HG03439 (cell line): Measurements from ENCODE around the gene ATP11A.
"Not testable (repeated sequence)": the region's sequence is repeated elsewhere in the genome, so short reads cannot be mapped to it uniquely, and the experiment has no call there.

Experiments
- ATAC-seq: cut with Tn5 transposase; IDR thresholded peaks from one replicate; pipeline ENCODE4 v1.9.1; 2021; ENCODE audit warnings: mild to moderate bottlenecking, moderate library complexity; ENCODE audit not compliant: unreplicated experiment

Gene ATP11A

GRCh38 chr13:112835796-112836195 is 146.0 kb downstream of the ATP11A start:
- no peak for ATAC-seq

- no peak for ATAC-seq
These were observed 147.1 kb downstream of the ATP11A start for GRCh38 chr13:112836940-112837339.

- no peak for ATAC-seq
These were observed 147.7 kb downstream of the ATP11A start for GRCh38 chr13:112837371-112838037.

GRCh38 chr13:112838038-112838841 is 148.4 kb downstream of the ATP11A start:
- no peak for ATAC-seq

- ATAC-seq, result no peak
These were observed 148.9 kb downstream of the ATP11A start for GRCh38 chr13:112838842-112839117.

GRCh38 chr13:112839356-112840105 is 149.7 kb downstream of the ATP11A start:
- no peak for ATAC-seq

GRCh38 chr13:112840472-112841302 is 150.8 kb downstream of the ATP11A start:
- ATAC-seq, result no peak

GRCh38 chr13:112841303-112842015 is 151.6 kb downstream of the ATP11A start:
- not testable (repeated sequence) for ATAC-seq

GRCh38 chr13:112842343-112842856 is 152.6 kb downstream of the ATP11A start:
- ATAC-seq, result no peak

GRCh38 chr13:112842931-112843391 is 153.1 kb downstream of the ATP11A start:
- ATAC-seq, result no peak

- no peak for ATAC-seq
These were observed 153.7 kb downstream of the ATP11A start for GRCh38 chr13:112843392-112844111.

- ATAC-seq, result no peak
These were observed 154.6 kb downstream of the ATP11A start for GRCh38 chr13:112844411-112844810.

- ATAC-seq, result no peak
These were observed 155.0 kb downstream of the ATP11A start for GRCh38 chr13:112844879-112845278.

GRCh38 chr13:112845511-112846144 is 155.8 kb downstream of the ATP11A start:
- ATAC-seq, result no peak

GRCh38 chr13:112846411-112847115 is 156.7 kb downstream of the ATP11A start:
- no peak for ATAC-seq

- no peak for ATAC-seq
These were observed 159.7 kb downstream of the ATP11A start for GRCh38 chr13:112849500-112849899.

- ATAC-seq, result no peak
These were observed 160.4 kb downstream of the ATP11A start for GRCh38 chr13:112850273-112850672.
